Sigmoid colon (tissue), 7 donors: ENCODE measurements around the gene LURAP1L. TPM values are rescaled to one million over a fixed set of nuclear protein-coding genes. Genes with fewer than 3 reads are reported as not detected.
A peak's percentile ranks its signal among the peaks of the same experiment; 100 is the strongest.

ENCODE experiments used
- DNase-seq: peaks from one replicate; pipeline ENCODE4 v3.0.0-alpha.2; 2019
- H3K27ac ChIP-seq, 4 donors: fragments of 200-600 bp; sonication (generic); one replicate each; pipeline ENCODE4 v1.5.1; 2016 to 2019; ENCODE audit warnings: mild to moderate bottlenecking in 1 of 4
- H3K27me3 ChIP-seq, 3 donors: fragments of 200-600 bp; sonication (generic); one replicate each; pipeline ENCODE4 v1.5.1; 2019; ENCODE audit warnings: mild to moderate bottlenecking in 1 of 3
- H3K36me3 ChIP-seq, 4 donors: fragments of 200-600 bp; sonication (generic); one replicate each; pipeline ENCODE4 v1.5.1; 2016 to 2019
- H3K4me1 ChIP-seq, 4 donors: fragments of 200-600 bp; sonication (generic); one replicate each; pipeline ENCODE4 v1.5.1; 2017 to 2019
- H3K4me3 ChIP-seq, 4 donors: fragments of 200-600 bp; sonication (generic); one replicate each; pipeline ENCODE4 v1.5.1; 2017 to 2019; ENCODE audit warnings: mild to moderate bottlenecking in 2 of 4, moderate library complexity in 1 of 4
- H3K9me3 ChIP-seq, 4 donors: fragments of 200-600 bp in 3 of 4; sonication (generic) in 3 of 4; one replicate each; pipeline versions ENCODE4 v1.5.1 to v1.6.1; 2013 to 2019
- EP300 ChIP-seq, 4 donors: sonication (generic); formaldehyde crosslinking; IDR thresholded peaks; one replicate each; pipeline ENCODE4 v1.6.1; 2017; ENCODE audit warnings: antibody characterized with exemption in 4 of 4
- POLR2A ChIP-seq, 2 donors: fragments of 450-650 bp; IDR thresholded peaks; one replicate each; pipeline ENCODE4 v1.6.1; 2016; ENCODE audit warnings: antibody characterized with exemption in 2 of 2, mild to moderate bottlenecking in 2 of 2, moderate library complexity in 2 of 2
- POLR2AphosphoS5 ChIP-seq, 4 donors: sonication (generic); formaldehyde crosslinking; IDR thresholded peaks; one replicate each; pipeline ENCODE4 v1.6.1; 2017; ENCODE audit warnings: antibody characterized with exemption in 4 of 4
- WGBS, 2 donors: extraction: QIAGEN DNeasy Blood & Tissue Kit; methylation state at CpG; one replicate each; pipeline ENCODE4 v1.1.7; 2013; 5-methylcytosine and 5-hydroxymethylcytosine counted together
- intact Hi-C: fragments of 100-400 bp; cut with DNase I; formaldehyde crosslinking; loops from one replicate; pipeline ENCODE4 v1.15.1; 2023
- polyA plus RNA-seq, 3 donors: library from polyadenylated mRNA; stranded (reverse); fragments of 200-250 nt; gene quantifications; one replicate each; pipeline ENCODE4 v1.2.3, GENCODE V29; 2013
- total RNA-seq, 4 donors: library from RNA; depleted of rRNA; stranded (reverse); fragments of >200 nt; gene quantifications; one replicate each; pipeline ENCODE4 v1.1.0, GENCODE V29; 2016
- TF ChIP-seq, protein P1 (sequence below), 4 experiments: fragments of 450-650 bp in 3 of 4; fragments of 200-600 bp in 1 of 4; IDR thresholded peaks; one replicate each; pipeline ENCODE4 v1.5.1; 2016 to 2019; ENCODE audit warnings: antibody characterized with exemption in 4 of 4, mild to moderate bottlenecking in 3 of 4, moderate library complexity in 2 of 4
- donor health status: healthy with polysubstance abuse.
- donor health status: Bipolar disorder and iron deficiency.
- donor health status: healthy.

The LURAP1L gene
- total and polyA plus RNA-seq, 7 donors = 16.2 to 38.4 (median 23.2) TPM

DNA sequence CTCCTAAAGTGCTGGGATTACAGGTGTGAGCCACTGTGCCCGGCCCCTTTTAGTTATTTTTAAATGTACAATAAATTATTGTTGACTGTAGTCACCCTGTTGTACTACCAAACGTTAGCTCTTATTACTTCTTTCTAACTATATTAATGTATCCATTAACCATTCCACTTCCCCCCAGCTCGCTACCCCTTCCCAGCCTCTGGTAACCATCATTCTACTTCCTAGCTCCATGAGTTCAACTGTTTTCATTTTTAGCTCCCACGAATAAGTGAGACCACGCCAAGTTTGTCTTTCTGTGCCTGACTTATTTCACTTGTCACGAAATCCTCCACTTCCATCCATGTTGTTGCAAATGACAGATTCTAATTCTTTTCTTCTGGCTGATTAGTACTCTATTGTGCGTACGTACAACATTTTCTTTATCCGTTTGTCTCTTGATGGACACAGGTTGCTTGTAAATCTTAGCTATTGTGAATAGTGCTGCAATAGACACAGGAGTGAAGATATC lies 6.5 kb downstream of the LURAP1L start:
- Histone ChIP-seq H3K36me3 (no peaks in the 10 kb centered on the region), H3K27me3 (no peaks in the 10 kb centered on the region), H3K9me3 (no peaks in the 10 kb centered on the region), H3K4me3 (peak overlapping the region in 1 of 4 donors; percentile 20), H3K4me1 (peaks cover 0 to 72% (median 53%) of the 10 kb centered on the region in 4 donors), H3K27ac (peak overlapping the region in 3 of 4 donors; percentile 60 to 97 (median 93))
- WGBS, 2 donors = 70 to 79% methylated on average over 9 of the region's 9 CpGs
- no peak for DNase-seq
- intact Hi-C loops = no loop called here
- TF ChIP-seq POLR2AphosphoS5 (IDR thresholded peaks at IDR 0.05) = peak in 2 of 4 donors; percentile 19 to 57
- no peak for TF ChIP-seq POLR2A (IDR thresholded peaks at IDR 0.05)
- TF ChIP-seq, protein P1, sequence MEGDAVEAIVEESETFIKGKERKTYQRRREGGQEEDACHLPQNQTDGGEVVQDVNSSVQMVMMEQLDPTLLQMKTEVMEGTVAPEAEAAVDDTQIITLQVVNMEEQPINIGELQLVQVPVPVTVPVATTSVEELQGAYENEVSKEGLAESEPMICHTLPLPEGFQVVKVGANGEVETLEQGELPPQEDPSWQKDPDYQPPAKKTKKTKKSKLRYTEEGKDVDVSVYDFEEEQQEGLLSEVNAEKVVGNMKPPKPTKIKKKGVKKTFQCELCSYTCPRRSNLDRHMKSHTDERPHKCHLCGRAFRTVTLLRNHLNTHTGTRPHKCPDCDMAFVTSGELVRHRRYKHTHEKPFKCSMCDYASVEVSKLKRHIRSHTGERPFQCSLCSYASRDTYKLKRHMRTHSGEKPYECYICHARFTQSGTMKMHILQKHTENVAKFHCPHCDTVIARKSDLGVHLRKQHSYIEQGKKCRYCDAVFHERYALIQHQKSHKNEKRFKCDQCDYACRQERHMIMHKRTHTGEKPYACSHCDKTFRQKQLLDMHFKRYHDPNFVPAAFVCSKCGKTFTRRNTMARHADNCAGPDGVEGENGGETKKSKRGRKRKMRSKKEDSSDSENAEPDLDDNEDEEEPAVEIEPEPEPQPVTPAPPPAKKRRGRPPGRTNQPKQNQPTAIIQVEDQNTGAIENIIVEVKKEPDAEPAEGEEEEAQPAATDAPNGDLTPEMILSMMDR (IDR thresholded peaks at IDR 0.05) = no peak
- TF ChIP-seq EP300 (IDR thresholded peaks at IDR 0.05) = no peak

DNA sequence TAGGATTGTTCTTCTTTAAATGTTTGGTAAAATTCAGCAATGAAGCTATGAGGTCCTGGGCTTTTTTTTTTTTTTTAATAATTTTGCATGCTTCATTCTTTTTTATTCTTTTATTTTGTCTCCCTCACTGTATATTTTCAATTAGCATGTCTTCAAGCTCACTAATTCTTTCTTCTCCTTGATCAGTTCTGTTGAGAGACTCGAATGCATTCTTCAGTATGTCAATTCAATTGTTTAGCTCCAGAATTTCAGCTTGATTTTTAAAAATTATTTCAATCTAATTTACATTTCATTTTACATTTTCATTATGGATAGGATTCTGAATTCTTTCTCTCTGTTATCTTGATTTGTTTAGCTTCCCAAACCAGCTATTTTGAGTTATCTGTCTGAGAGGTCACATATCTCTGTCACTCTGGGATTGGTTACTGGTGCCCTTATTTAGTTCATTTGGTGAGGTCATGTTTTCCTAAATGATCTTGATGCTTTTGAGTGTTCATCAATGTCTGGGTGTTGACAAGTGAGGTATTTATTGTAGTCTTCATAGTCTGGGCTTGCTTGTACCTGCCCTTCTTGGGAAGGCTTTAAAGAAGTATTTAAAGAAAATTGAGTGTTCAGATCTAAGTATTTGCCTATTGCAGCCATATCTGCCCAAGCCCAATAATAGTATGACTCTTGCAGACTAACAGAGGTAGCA lies 9.1 kb downstream of the LURAP1L start:
- Histone ChIP-seq H3K36me3 (no peaks in the 10 kb centered on the region), H3K27ac (peak overlapping the region; percentile 70 to 95 (median 88)), H3K4me3 (no peak overlapping the region), H3K9me3 (no peaks in the 10 kb centered on the region), H3K27me3 (no peaks in the 10 kb centered on the region), H3K4me1 (peaks cover 0 to 81% (median 58%) of the 10 kb centered on the region in 4 donors)
- TF ChIP-seq, protein P1 (IDR thresholded peaks at IDR 0.05) = no peak
- TF ChIP-seq POLR2A (IDR thresholded peaks at IDR 0.05) (no peak), EP300 (IDR thresholded peaks at IDR 0.05) (no peak), POLR2AphosphoS5 (IDR thresholded peaks at IDR 0.05) (no peak)
- no peak for DNase-seq
- 85 to 92% methylated on average over 1 of the region's 1 CpG for WGBS, 2 donors
- intact Hi-C loops = no loop called here

DNA sequence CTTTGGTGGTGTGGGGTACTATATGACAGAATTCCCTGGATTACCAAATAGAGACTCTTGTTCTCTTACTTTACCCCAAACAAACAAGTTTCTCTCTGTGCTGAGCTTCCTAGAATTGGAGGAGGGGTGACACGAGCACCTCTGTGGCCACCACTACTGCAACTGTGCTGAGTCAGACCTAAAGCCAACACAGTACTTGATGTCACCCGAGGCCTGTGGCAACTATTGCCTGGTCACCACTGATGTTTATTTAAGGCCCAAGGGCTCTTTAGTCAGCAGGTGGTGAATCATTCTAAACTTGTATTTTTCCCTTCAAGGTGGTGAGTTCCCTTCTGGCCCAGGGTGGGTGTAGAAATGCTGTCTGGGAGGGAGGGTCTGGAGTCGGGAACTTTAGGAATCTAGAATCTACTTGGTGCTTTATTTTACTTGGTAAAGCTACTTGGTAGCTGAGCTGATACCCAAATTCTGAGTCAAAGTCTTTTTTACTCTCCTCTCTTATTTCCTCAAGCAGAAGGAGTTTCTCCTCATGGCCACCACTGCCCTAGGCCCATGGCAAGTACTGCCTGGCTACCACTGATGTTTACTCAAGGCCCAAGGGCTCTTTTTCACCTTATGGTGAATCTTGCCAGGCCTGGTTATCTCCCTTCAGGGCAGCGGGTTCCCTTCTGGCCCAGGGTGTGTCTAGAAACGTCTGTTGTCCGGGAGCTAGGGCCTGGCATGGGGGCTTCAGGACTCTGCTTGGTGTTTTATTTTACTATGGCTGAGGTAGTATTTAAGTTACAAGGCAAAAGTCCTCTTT lies 9.8 kb downstream of the LURAP1L start:
- Histone ChIP-seq H3K4me3 (peak overlapping the region in 1 of 4 donors; percentile 2), H3K9me3 (no peaks in the 10 kb centered on the region), H3K4me1 (peaks cover 0 to 82% (median 59%) of the 10 kb centered on the region in 4 donors), H3K36me3 (no peaks in the 10 kb centered on the region), H3K27me3 (no peaks in the 10 kb centered on the region), H3K27ac (peak overlapping the region; percentile 70 to 95 (median 88))
- 45 to 69% methylated on average over 6 of the region's 6 CpGs for WGBS, 2 donors
- intact Hi-C loops = no loop called here
- TF ChIP-seq POLR2A (IDR thresholded peaks at IDR 0.05) (no peak), POLR2AphosphoS5 (IDR thresholded peaks at IDR 0.05) (peak in 2 of 4 donors; percentile 34 to 65), EP300 (IDR thresholded peaks at IDR 0.05) (peak in 2 of 4 donors; percentile 56 to 60)
- TF ChIP-seq, protein P1 (IDR thresholded peaks at IDR 0.05) = no peak
- peak; percentile 75 for DNase-seq

DNA sequence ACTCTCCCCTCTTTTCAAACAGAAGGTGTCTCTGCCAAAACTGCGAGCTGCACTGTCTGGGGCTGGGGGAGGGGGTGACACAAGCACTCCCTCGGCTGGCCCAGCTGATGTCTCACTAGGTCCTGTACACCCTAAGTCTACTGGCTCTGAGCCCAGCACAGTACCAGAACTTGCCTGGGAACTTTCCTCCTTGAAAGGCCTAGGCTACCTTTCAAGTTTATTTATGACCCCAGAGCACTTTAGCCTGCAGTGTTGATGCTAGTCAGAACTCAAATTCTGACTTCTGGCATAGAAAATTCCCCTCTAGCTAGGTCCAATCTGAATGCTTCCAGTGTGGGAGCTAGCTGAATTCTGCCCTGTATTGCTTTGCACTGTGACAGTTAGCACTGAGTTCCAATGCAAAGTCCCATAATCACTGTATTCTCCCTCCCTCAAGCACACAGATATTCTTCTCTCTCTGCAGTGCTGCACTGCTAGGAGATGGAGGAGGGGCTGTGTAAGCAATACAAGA lies 10.5 kb downstream of the LURAP1L start:
- peak; percentile 97 for DNase-seq
- H3K4me1 ChIP-seq = peaks cover 0 to 82% (median 59%) of the 10 kb centered on the region in 4 donors
- intact Hi-C loops = no loop called here
- 26 to 57% methylated on average over 2 of the region's 2 CpGs for WGBS, 2 donors
- H3K4me3 ChIP-seq = peak overlapping the region in 2 of 4 donors; percentile 2
- peak overlapping the region; percentile 70 to 95 (median 88) for H3K27ac ChIP-seq
- no peaks in the 10 kb centered on the region for H3K9me3 ChIP-seq
- H3K36me3 ChIP-seq = no peaks in the 10 kb centered on the region
- H3K27me3 ChIP-seq = no peaks in the 10 kb centered on the region
- peak in 3 of 4 donors; percentile 60 to 75 (median 72) for TF ChIP-seq EP300 (IDR thresholded peaks at IDR 0.05)
- TF ChIP-seq, protein P1 (IDR thresholded peaks at IDR 0.05) = no peak
- TF ChIP-seq POLR2AphosphoS5 (IDR thresholded peaks at IDR 0.05) = peak; percentile 78 to 94 (median 88)
- no peak for TF ChIP-seq POLR2A (IDR thresholded peaks at IDR 0.05)
